GM21529 (cell line): Measurements from ENCODE around the gene SEPTIN12.

Source experiments
- ATAC-seq: cut with Tn5 transposase; IDR thresholded peaks from one replicate; pipeline ENCODE4 v1.9.1; 2021; ENCODE audit not compliant: unreplicated experiment

SEPTIN12 gene, protein sequence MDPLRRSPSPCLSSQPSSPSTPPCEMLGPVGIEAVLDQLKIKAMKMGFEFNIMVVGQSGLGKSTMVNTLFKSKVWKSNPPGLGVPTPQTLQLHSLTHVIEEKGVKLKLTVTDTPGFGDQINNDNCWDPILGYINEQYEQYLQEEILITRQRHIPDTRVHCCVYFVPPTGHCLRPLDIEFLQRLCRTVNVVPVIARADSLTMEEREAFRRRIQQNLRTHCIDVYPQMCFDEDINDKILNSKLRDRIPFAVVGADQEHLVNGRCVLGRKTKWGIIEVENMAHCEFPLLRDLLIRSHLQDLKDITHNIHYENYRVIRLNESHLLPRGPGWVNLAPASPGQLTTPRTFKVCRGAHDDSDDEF

DNA sequence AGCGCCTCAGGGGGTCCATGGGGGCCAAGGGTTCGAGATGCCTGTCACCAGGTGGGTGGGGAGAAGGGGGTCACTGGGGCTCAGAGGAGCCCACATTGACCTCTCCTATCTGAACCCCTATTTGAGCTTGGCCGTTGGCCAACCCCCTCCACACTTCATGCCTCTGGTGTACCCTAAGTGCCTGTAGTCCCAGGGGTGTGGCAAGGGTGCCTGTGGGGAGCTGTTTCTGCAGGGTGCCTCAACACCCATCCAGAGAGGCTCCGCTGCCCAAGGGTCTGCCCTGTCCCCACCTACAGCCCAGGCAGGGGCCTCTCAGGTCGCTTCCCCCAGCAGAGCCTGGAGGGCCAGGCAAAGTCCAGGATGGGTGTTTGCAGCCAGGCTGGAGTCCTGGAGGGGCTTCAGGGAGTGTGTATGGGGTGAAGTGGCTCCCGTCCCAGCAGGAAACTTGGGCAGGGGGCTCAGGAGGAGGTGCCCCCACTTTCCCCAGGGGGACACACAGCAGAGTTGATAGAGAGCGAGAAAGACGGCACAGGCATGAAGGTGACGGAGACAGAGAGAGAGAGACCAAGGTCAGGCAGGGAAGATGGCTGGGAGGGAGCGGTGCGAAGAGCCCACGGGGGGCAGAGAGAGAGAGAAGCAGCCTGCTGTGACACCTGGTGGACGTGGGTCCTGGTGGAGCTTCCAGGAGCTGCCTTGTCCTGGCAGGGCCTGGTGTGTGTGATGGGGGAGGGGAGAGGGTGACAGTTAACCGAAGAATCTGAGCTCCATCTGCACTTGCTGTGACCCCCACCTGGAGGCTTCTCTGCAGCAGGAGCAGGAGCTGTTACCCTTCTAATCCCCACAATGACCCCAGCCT is at the start of gene SEPTIN12:
SEPTIN12 (minus strand) TSS at position 719 of the 856 bp plus-strand sequence; CDS start at position 19, 700 bp downstream.
- ATAC-seq = no peak

DNA sequence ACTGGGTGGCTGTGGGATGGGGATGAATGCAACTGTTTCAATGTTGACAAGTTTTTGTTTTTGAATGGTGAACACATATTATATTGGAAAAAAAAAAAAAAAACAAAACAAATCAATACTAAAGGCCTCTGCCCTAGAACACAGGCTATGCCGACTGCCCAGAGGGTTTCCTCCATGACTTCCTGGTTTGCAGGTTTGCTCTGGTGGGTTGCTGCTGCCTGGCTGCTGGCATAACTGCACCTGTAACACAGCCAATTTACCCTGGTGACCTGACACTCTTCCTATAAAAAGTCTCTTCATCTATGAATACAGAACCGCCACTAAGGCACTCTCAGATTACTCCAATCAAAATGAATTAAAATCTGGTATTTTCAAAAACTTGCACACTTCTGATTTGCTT is 48.6 kb upstream of the SEPTIN12 start:
- no peak for ATAC-seq

DNA sequence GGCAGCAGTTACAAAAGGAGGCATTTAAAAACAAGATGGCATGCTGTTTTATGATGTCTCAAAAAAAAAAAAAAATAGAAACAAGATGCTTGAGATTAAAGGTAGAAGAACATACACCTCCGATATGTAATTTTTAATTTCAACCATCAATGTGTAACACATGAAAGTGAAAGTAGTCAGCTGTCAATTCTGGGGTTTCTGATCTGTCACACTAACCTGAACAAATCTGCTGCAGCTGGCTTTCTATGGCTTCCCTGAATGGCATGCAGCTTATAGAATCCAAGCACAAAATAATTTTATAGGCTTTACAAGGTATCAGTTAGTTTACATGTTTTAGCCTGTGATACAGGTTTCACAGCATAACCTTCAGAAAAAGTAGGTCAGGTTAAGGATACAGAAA is 45.4 kb upstream of the SEPTIN12 start:
- no peak for ATAC-seq

GRCh38 chr16:4832698-4833343 is 44.7 kb upstream of the SEPTIN12 start:
- ATAC-seq = no peak

- no peak for ATAC-seq
These were observed 43.5 kb upstream of the SEPTIN12 start for GRCh38 chr16:4831616-4832015.

- ATAC-seq = no peak
These were observed 42.3 kb upstream of the SEPTIN12 start for GRCh38 chr16:4830408-4830807.

GRCh38 chr16:4828567-4829321 is 40.6 kb upstream of the SEPTIN12 start:
- ATAC-seq = no peak

- ATAC-seq = no peak
These were observed 38.8 kb upstream of the SEPTIN12 start for GRCh38 chr16:4826980-4827379.

DNA sequence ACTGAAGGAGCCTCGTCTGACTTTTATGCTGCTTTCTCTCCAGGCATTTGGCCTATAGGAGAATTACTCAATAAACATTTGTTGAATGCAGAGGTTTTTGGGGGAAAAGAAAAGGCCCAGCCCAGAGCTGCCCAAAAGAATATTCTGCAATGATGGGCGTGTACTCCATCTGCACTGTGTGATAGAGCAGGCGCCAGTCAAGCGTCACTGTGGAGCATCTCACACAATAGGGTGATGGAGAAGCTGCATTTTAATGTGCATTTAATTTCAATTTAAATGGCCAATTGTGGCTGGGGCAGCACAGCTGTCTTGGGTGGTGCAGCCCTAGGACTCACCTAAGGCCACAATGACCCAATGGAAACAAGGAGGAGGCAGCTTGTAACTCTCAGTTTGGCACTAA is 38.4 kb upstream of the SEPTIN12 start:
- ATAC-seq = no peak

GRCh38 chr16:4825196-4825595 is 37.1 kb upstream of the SEPTIN12 start:
- no peak for ATAC-seq

DNA sequence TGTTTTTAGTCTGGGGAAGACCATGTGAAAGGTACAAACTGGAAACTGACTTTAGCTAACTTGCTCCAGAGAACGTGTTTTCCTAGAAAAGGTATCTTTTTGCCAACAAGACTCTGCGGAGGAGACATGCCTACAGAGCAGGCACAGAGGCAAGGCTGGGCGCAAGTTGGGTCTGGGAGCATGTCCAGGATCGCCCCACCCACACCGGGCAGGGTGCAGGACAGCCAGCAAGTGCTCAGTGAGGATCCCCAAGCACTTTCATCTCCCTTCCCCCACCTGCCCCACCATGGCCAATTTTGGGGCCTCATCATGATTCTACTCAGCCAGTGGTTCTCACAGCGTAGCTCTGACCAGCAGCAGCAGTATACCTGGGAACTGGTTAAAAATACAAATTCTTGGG is 32.5 kb upstream of the SEPTIN12 start:
- no peak for ATAC-seq

DNA sequence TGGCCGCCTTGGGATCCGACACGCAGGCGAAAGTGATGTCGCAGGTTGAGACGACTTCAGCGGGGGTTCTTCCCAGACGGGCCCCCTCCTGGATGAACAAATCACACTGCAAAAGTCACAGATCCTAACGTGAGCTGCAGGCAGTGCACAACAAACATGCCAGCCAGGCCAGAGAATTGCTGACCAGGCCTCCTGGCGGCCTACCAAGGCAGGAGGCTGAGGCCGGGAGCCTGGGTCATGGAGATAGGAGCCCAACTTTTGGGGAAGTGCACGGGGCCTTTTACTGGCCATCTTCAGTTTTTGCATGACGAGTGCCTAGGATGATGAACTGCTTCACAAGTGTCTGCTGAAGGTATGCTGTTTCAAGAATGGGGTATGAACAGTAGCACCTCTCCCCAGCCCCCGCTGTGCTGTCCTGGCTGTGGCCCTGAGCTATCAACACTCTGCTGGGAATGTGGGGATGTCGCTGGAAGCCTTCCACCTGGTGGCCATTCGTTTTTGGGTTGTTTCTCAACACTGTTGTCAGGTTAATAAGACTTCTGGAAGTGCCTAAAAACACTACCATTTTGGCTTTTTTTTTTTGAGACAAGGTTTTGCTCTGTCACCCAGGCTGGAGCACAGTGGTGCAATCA is 26.5 kb upstream of the SEPTIN12 start:
- ATAC-seq = no peak

GRCh38 chr16:4814046-4814445 is 25.9 kb upstream of the SEPTIN12 start:
- no peak for ATAC-seq

DNA sequence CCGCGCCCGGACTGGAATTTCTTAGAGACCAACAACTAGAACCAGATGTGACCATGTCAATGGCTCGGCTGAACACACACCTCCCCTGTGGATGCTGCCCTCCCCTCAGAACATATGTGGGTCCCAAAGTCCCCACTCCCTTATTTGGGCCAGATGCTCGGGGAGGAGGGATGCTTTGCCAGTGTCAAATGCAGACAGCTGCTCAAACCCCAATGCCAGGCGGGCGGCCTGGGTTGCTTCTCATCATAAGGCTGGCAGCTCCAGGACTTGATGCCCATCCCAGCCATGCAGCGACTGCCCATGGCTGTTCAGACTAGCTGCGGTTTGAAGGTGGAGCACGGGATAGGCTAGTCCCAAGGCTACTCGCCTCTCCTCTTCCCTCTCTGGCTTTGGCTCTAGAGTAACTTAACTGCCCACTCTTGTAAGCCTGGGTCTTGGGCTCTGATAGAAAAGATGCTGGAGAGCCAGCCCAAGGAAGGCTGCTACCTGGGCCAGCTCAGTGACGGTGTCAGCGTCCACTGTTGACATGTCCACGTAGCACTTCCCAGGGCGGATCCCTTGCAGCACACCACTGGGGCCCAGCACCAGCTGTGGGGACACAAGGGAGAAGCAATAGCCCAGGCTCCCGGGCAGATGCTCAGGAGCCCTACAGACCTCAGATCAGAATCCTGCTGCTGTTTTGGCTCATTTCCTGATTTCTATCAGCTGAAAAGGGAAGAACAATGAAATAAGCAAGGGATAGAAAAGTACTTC is 25.3 kb upstream of the SEPTIN12 start:
- no peak for ATAC-seq

DNA sequence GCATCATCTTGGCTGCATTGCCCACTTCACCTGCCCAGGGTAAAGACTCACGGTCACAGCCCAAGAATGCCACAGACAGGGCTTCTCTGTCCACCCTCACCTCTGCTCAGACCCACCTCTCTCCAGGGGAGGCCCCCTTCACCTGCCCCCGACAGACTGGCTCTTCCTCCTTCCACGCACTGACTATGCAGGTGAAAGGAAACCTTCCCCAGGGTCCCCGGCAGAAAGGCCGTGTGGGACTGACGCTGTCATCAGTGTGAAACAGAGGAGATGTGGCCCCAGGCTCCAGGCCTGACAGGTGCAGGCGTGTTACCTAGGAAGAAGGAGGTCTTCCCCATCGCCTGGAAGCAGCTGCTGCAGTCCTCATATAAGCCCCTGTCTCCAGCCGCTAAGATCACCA is 23.6 kb upstream of the SEPTIN12 start:
- no peak for ATAC-seq

GRCh38 chr16:4811242-4811641 is 23.1 kb upstream of the SEPTIN12 start:
- no peak for ATAC-seq

DNA sequence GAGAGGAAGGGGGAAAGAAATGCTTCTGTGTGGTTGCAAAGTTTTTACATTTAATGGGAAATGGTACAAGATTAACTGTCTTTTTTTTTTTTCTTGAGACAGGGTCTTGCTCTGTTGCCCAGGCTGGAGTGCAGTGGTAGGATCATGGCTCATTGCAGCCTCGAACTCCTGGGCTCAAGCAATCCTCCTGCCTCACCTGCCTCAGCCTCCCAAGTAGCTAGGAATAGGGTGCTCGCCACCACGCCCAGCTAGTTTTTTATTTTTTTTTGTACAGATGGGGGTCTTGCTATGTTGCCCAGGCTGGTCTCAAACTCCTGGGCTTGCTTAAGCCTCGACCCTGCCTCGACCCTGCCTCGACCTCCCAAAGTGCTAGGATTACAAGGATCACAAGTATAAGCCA is 18.1 kb upstream of the SEPTIN12 start:
- no peak for ATAC-seq

DNA sequence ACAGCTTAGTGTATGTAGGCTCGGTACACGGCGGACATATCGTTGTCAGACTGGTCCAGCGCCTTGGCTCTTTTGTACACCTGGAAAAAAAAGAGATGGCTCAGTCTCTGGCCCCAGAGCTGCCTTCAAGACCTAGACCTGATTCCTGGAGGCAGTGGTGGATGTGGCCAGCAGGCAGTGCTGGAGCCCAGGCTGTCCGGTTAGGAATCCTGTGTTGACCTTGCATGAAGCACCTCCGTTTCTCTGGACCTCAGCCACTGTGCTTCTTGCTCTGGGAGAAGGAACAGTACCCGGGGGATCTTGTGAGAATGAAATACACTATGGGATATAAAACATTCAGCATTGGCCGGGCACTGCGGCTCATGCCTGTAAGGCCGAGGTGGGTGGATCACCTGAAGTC is 17.1 kb upstream of the SEPTIN12 start:
- no peak for ATAC-seq

GRCh38 chr16:4803898-4804762 is 16.0 kb upstream of the SEPTIN12 start:
- no peak for ATAC-seq
